Pancreas (tissue), 10 donors: ENCODE results near the gene UBAC2. TPM values are rescaled to one million over a fixed set of nuclear protein-coding genes. Genes with fewer than 3 reads are reported as not detected.

Experiments
- ATAC-seq, 4 donors: fragments of 200-7000 bp; cut with Tn5 transposase; one replicate each; pipeline versions ENCODE4 v1.8.0 to v1.9.1; 2020; ENCODE audit warnings: mild to moderate bottlenecking in 4 of 4, moderate library complexity in 4 of 4
- DNase-seq, 6 donors: peaks; one replicate each; pipeline ENCODE4 v3.0.0-alpha.2; 2020
- FAIRE-seq: peaks from 2 replicates; lab custom pipeline; 2012; peaks lifted over from hg19 to GRCh38; lab: Jason Lieb, UNC
- H3K27ac ChIP-seq, 4 donors: fragments of 200-600 bp; sonication (generic); 1 replicate in 3 of 4; 2 replicates in 1 of 4; pipeline versions ENCODE4 v1.5.0 to v1.8.0; 2020
- H3K27me3 ChIP-seq, 4 donors: fragments of 200-600 bp; one replicate each; pipeline ENCODE4 v1.8.0; 2021
- H3K36me3 ChIP-seq, 3 donors: fragments of 200-600 bp; sonication (generic) in 1 of 3; one replicate each; pipeline versions ENCODE4 v1.5.0 to v1.8.0; 2020 to 2021
- H3K4me1 ChIP-seq, 3 donors: fragments of 200-600 bp; one replicate each; pipeline ENCODE4 v1.8.0; 2021
- H3K4me3 ChIP-seq, 4 donors: fragments of 200-600 bp; sonication (generic) in 2 of 4; one replicate each; pipeline versions ENCODE4 v1.5.0 to v1.8.0; 2020 to 2021
- H3K9me3 ChIP-seq, 4 donors: fragments of 200-600 bp; one replicate each; pipeline ENCODE4 v1.8.0; 2021
- WGBS, 2 donors: extraction: QIAGEN DNeasy Blood & Tissue Kit; methylation state at CpG; one replicate each; pipeline ENCODE4 v1.1.7; 2013; 5-methylcytosine and 5-hydroxymethylcytosine counted together
- intact Hi-C, 3 donors: fragments of 100-400 bp; cut with DNase I; formaldehyde crosslinking; loops; one replicate each; pipeline versions ENCODE4 v1.11.1 to v1.14.2; 2022
- polyA plus RNA-seq, 2 donors: library from polyadenylated mRNA; stranded (reverse); fragments of 200-250 nt; gene quantifications; one replicate each; pipeline ENCODE4 v1.2.3, GENCODE V29; 2013
- total RNA-seq, 6 donors: library from RNA; stranded (reverse); fragmentation: NEBNext Ultra II Directional in 4 of 6; extraction: Animal tissue kit (Norgen Biotek cat#: 25700) in 4 of 6; gene quantifications; one replicate each; pipeline versions ENCODE4 v1.2.1 to v1.2.4, GENCODE V29; 2021 to 2023
- TF ChIP-seq, protein P1 (sequence below), 4 donors: fragments of 200-600 bp; sonication (generic) in 3 of 4; IDR thresholded peaks; one replicate each; pipeline versions ENCODE4 v1.5.0 to v1.8.0; 2021; ENCODE audit warnings: antibody characterized with exemption in 4 of 4
- donor health status: healthy with polysubstance abuse.
- donor health status: DM: no; HTN: no; CAD: no; lungs with moderate emphysema.
- donor health status: DM: no; HTN: no; CAD: no.
- donor health status: control.
- donor health status: control.
- donor health status: Bipolar disorder and iron deficiency.
- donor health status: DM: yes; HTN: yes; CAD: no.
- donor health status: DM: no; HTN: no; CAD: no.
- donor health status: DM: no; HTN: no; CAD: no.
- donor health status: DM: yes; HTN: yes; CAD: no.

The UBAC2 gene
- total and polyA plus RNA-seq, 8 donors = 17.5 to 29.5 (median 26.9) TPM

DNA sequence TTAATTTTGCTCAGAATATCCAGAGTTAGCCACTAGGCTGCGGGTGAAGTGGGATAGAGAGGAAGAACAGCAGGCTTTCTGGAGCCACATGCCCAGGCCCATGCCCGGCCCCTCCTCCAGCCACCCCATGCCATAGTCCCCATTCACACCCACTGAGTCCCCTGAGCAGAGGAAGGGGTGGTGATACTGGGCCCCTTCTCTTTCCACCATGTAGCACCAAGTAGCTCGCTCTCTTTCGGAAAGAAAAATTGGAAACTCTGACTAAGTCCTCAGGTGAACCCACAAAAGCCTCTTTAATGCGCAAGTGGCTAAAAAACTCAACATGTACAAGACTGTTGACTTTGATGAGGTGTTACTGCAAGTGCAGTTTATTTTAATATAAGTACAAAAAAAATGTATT is 183.3 kb downstream of the UBAC2 start:
- Histone ChIP-seq H3K36me3 (peaks cover 0 to 6% (median 0%) of the 10 kb centered on the region in 3 donors), H3K4me3 (no peak overlapping the region), H3K4me1 (no peaks in the 10 kb centered on the region), H3K9me3 (no peaks in the 10 kb centered on the region), H3K27me3 (no peaks in the 10 kb centered on the region), H3K27ac (no peak overlapping the region)
- no peak for ATAC-seq
- DNase-seq = no peak
- TF ChIP-seq, protein P1, sequence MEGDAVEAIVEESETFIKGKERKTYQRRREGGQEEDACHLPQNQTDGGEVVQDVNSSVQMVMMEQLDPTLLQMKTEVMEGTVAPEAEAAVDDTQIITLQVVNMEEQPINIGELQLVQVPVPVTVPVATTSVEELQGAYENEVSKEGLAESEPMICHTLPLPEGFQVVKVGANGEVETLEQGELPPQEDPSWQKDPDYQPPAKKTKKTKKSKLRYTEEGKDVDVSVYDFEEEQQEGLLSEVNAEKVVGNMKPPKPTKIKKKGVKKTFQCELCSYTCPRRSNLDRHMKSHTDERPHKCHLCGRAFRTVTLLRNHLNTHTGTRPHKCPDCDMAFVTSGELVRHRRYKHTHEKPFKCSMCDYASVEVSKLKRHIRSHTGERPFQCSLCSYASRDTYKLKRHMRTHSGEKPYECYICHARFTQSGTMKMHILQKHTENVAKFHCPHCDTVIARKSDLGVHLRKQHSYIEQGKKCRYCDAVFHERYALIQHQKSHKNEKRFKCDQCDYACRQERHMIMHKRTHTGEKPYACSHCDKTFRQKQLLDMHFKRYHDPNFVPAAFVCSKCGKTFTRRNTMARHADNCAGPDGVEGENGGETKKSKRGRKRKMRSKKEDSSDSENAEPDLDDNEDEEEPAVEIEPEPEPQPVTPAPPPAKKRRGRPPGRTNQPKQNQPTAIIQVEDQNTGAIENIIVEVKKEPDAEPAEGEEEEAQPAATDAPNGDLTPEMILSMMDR (IDR thresholded peaks at IDR 0.05) = no peak
- WGBS, 2 donors = 96 to 98% methylated on average over 5 of the region's 5 CpGs
- FAIRE-seq = no peak
- intact Hi-C loops = no loop called here

DNA sequence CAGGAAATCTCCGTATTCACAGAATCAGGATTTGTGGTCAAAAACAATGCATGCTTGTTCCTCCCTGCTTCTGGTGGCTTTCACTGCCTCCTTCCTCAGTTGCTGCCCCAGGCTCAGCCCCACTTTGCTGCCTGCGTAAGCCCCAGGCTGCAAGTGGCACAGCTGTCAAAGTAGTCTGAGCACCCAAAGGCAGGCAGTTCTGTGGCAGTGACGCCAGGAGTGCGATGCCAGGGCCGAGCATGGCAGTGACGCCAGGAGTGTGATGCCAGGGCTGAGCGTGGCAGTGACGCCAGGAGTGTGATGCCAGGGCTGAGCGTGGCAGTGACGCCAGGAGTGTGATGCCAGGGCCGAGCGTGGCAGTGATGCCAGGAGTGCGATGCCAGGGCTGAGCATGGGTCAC is 183.8 kb downstream of the UBAC2 start:
- no peaks in the 10 kb centered on the region for H3K4me1 ChIP-seq
- H3K27ac ChIP-seq = no peak overlapping the region
- FAIRE-seq (no peak), DNase-seq (no peak), ATAC-seq (no peak)
- H3K4me3 ChIP-seq = no peak overlapping the region
- H3K36me3 ChIP-seq = peaks cover 0 to 6% (median 0%) of the 10 kb centered on the region in 3 donors
- intact Hi-C loops = no loop called here
- no peaks in the 10 kb centered on the region for H3K27me3 ChIP-seq
- H3K9me3 ChIP-seq = no peaks in the 10 kb centered on the region
- TF ChIP-seq, protein P1 (IDR thresholded peaks at IDR 0.05) = no peak
- WGBS, 2 donors = 92 to 98% methylated on average over 13 of the region's 13 CpGs

DNA sequence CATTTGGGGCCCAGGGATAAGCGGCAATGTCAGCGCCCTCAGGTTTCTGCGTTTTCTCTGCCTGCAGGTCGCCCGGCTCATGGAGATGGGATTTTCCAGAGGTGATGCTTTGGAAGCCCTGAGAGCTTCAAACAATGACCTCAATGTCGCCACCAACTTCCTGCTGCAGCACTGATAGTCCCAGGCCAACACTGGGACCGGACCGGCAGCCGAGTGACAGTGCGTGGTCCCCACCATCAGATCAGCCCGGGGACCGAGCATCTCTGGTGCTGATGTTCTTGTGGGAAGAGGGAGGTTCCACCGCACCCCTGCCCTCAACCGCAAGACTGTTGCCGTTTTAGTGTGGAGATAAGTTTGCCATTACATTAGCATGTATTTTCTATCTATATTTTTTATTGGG is 184.5 kb downstream of the UBAC2 start:
- TF ChIP-seq, protein P1 (IDR thresholded peaks at IDR 0.05) = no peak
- Histone ChIP-seq H3K36me3 (peaks cover 0 to 6% (median 0%) of the 10 kb centered on the region in 3 donors), H3K9me3 (no peaks in the 10 kb centered on the region), H3K4me1 (no peaks in the 10 kb centered on the region), H3K27me3 (no peaks in the 10 kb centered on the region), H3K4me3 (no peak overlapping the region), H3K27ac (no peak overlapping the region)
- intact Hi-C loops = no loop called here
- FAIRE-seq (no peak), ATAC-seq (no peak), DNase-seq (no peak)
- WGBS, 2 donors = 97 to 98% methylated on average over 15 of the region's 15 CpGs

DNA sequence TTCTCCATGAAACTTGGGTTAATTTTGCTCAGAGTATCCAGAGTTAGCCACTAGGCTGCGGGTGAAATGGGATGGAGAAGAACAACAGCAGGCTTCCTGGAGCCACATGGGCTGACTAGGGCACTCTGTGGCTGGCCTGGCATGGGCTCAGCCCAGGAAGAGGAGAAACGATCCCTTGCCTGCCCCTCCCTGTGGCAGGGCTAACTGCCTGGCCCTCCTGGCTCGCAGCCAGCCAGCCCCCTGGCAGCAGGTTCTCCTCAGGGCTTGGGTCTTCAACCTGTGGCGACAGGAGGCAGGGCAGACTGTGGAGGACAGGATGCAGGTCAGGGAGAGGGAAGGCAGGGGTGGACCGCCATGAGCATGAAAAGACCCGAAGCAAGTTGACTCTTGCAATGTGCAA is 185.3 kb downstream of the UBAC2 start:
- intact Hi-C loops = no loop called here
- FAIRE-seq (no peak), DNase-seq (no peak), ATAC-seq (no peak)
- Histone ChIP-seq H3K9me3 (no peaks in the 10 kb centered on the region), H3K36me3 (peaks cover 0 to 6% (median 0%) of the 10 kb centered on the region in 3 donors), H3K4me1 (no peaks in the 10 kb centered on the region), H3K27me3 (no peaks in the 10 kb centered on the region), H3K4me3 (no peak overlapping the region), H3K27ac (no peak overlapping the region)
- TF ChIP-seq, protein P1 (IDR thresholded peaks at IDR 0.05) = no peak
- 83 to 85% methylated on average over 6 of the region's 6 CpGs for WGBS, 2 donors

DNA sequence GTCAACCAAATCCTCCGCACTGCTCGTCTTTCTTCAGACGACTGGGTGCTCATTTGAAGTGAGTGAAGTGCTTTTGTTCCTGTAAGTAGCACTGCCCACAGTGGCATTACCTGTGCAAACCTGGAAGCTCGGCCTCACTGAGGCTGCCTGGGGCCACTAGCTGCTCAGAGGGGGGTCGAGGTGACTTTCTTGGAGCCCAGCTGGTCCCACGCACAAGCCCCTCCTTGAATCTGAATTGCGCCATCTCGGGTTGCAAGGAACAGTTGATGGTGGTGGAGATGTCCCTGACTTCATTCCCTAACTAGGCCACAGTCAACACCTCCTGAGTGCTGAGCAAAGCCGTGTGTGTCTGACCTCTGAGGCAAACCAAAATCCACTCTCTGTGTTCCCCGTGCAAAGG is 185.8 kb downstream of the UBAC2 start:
- no peaks in the 10 kb centered on the region for H3K9me3 ChIP-seq
- FAIRE-seq (no peak), DNase-seq (no peak), ATAC-seq (no peak)
- TF ChIP-seq, protein P1 (IDR thresholded peaks at IDR 0.05) = no peak
- no peak overlapping the region for H3K4me3 ChIP-seq
- H3K27me3 ChIP-seq = no peaks in the 10 kb centered on the region
- intact Hi-C loops = no loop called here
- no peak overlapping the region for H3K27ac ChIP-seq
- WGBS, 2 donors = 82 to 84% methylated on average over 10 of the region's 10 CpGs
- H3K36me3 ChIP-seq = peaks cover 0 to 6% (median 0%) of the 10 kb centered on the region in 3 donors
- no peaks in the 10 kb centered on the region for H3K4me1 ChIP-seq
